Ovary (tissue), 3 donors: ENCODE results near the gene ZNF212.

Experiments
- EP300 ChIP-seq: sonication (generic); formaldehyde crosslinking; IDR thresholded peaks from one replicate; pipeline ENCODE4 v1.6.1; 2017; ENCODE audit warnings: antibody characterized with exemption
- POLR2A ChIP-seq: fragments of 450-650 bp; IDR thresholded peaks from one replicate; pipeline ENCODE4 v1.6.1; 2017; ENCODE audit warnings: antibody characterized with exemption, mild to moderate bottlenecking, moderate library complexity
- TF ChIP-seq, protein P1 (sequence below), 3 donors: fragments of 450-650 bp in 2 of 3; fragments of 200-600 bp in 1 of 3; IDR thresholded peaks; one replicate each; pipeline versions ENCODE4 v1.5.1 to v1.8.0; 2016 to 2022; ENCODE audit warnings: antibody characterized with exemption in 3 of 3, mild to moderate bottlenecking in 1 of 3
- donor health status: DM: no; HTN: no; CAD: no.

DNA sequence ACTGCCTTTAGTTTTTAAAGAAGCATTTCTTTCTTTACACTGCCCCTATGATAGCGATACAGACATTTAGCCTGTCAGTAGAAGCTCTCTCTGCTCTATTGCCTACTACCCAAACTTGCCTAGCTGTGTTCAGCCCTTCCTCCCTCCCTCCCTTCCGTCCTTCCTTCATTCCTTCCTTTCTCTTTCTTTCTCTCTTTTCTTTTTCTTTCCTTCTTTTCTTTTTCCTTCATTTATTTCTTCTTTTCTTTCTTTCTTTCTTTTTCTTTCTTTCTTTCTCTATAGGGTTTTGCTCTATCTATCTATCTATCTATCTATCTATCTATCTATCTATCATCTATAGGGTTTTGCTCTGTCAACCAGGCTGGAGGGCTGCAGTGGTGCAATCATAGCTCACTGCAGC lies 7.1 kb upstream of the ZNF212 start:
- TF ChIP-seq, protein P1, sequence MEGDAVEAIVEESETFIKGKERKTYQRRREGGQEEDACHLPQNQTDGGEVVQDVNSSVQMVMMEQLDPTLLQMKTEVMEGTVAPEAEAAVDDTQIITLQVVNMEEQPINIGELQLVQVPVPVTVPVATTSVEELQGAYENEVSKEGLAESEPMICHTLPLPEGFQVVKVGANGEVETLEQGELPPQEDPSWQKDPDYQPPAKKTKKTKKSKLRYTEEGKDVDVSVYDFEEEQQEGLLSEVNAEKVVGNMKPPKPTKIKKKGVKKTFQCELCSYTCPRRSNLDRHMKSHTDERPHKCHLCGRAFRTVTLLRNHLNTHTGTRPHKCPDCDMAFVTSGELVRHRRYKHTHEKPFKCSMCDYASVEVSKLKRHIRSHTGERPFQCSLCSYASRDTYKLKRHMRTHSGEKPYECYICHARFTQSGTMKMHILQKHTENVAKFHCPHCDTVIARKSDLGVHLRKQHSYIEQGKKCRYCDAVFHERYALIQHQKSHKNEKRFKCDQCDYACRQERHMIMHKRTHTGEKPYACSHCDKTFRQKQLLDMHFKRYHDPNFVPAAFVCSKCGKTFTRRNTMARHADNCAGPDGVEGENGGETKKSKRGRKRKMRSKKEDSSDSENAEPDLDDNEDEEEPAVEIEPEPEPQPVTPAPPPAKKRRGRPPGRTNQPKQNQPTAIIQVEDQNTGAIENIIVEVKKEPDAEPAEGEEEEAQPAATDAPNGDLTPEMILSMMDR (IDR thresholded peaks at IDR 0.05), result no peak
- TF ChIP-seq POLR2A (no peak), EP300 (no peak)
